ENCODE measurements around the gene MAGI1. TPM values are rescaled to one million over a fixed set of nuclear protein-coding genes. Genes with fewer than 3 reads are reported as not detected.

MAGI1 gene
- total and polyA plus RNA-seq, 10 donors, result 3.5 to 104 (median 62.3) TPM

DNA sequence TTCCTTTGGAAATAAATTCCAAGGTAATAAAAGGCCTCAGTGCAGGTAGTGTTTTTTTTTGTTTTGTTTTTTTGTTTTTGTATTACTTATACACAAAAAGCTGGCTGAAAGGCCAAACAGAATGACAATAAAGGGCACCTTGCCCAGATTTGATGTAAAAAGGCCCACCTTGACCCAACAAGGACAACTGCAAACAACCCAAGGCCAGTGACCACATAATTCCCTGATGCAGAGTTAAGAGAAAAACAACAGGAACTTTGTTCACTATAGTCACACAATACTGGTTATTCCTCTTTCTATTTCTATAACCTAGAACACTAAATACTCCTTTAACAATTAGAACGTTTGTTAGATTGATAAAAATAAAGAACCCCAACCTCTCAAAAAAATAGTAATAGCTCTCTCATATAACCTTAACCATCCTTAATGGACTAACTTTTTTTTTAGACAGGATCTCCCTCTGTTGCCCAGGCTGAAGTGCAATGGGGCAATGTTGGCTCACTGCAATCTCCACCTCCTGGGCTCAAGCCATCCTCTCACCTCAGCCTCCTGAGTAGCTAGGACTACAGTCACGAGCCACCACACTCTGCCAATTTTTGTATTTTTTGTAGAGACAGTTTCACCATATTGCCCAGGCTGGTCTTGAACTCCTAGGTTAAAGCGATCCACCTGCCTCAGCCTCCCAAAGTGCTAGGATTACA, 113.3 kb downstream of the MAGI1 start:
- Histone ChIP-seq H3K27me3 (replicated peaks in 1 of 7) (no peaks in the 10 kb centered on the region), H3K9me3 (no peaks in the 10 kb centered on the region), H3K27ac (peak overlapping the region; percentile 28 to 87 (median 77)), H3K36me3 (no peaks in the 10 kb centered on the region), H3K4me1 (no peaks in the 10 kb centered on the region), H3K4me3 (no peak overlapping the region)
- WGBS, 5 donors, result 69 to 77% (median 75%) methylated on average over 3 of the region's 3 CpGs
- TF ChIP-seq, protein P1, sequence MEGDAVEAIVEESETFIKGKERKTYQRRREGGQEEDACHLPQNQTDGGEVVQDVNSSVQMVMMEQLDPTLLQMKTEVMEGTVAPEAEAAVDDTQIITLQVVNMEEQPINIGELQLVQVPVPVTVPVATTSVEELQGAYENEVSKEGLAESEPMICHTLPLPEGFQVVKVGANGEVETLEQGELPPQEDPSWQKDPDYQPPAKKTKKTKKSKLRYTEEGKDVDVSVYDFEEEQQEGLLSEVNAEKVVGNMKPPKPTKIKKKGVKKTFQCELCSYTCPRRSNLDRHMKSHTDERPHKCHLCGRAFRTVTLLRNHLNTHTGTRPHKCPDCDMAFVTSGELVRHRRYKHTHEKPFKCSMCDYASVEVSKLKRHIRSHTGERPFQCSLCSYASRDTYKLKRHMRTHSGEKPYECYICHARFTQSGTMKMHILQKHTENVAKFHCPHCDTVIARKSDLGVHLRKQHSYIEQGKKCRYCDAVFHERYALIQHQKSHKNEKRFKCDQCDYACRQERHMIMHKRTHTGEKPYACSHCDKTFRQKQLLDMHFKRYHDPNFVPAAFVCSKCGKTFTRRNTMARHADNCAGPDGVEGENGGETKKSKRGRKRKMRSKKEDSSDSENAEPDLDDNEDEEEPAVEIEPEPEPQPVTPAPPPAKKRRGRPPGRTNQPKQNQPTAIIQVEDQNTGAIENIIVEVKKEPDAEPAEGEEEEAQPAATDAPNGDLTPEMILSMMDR (IDR thresholded peaks at IDR 0.05 in 8 of 11, conservative IDR thresholded peaks at IDR 0.05 in 3 of 11), result no peak
- TF ChIP-seq POLR2AphosphoS5 (IDR thresholded peaks at IDR 0.05), result peak in 1 of 3 donors; percentile 35
- DNase-seq, result no peak
- intact Hi-C loops (cut with DNase I; ENCODE audit: low total_unique reads), result no loop called here

DNA sequence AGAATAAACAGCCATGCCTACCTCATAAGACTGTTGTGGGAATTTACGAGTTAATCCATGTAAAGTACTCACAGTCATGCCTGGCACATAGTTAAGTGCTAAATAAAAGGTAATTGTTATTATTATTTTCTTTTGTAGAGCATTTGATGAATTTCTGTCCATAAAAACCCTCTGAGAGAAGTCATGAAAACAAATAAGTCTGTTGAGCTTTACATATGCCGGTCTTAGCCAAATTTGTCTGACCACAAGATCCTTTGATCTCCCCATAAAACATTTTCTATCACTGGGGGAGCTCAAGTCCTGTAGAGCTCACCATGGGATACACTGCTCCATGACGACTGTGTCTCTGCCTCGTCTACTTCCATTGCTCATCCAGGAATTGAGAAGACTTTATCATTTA, 114.0 kb downstream of the MAGI1 start:
- intact Hi-C loops (cut with DNase I; ENCODE audit: low total_unique reads), result no loop called here
- TF ChIP-seq POLR2AphosphoS5 (IDR thresholded peaks at IDR 0.05) (no peak), POLR2A (IDR thresholded peaks at IDR 0.05) (no peak)
- TF ChIP-seq, protein P1 (IDR thresholded peaks at IDR 0.05 in 8 of 11, conservative IDR thresholded peaks at IDR 0.05 in 3 of 11), result no peak
- Histone ChIP-seq H3K27ac (peak overlapping the region; percentile 28 to 87 (median 77)), H3K9me3 (no peaks in the 10 kb centered on the region), H3K4me3 (no peak overlapping the region), H3K36me3 (no peaks in the 10 kb centered on the region), H3K27me3 (replicated peaks in 1 of 7) (no peaks in the 10 kb centered on the region), H3K4me1 (peaks cover 0 to 6% (median 0%) of the 10 kb centered on the region in 6 donors)
- no peak for DNase-seq
- WGBS, 5 donors, result 73 to 83% (median 80%) methylated on average over 4 of the region's 4 CpGs

DNA sequence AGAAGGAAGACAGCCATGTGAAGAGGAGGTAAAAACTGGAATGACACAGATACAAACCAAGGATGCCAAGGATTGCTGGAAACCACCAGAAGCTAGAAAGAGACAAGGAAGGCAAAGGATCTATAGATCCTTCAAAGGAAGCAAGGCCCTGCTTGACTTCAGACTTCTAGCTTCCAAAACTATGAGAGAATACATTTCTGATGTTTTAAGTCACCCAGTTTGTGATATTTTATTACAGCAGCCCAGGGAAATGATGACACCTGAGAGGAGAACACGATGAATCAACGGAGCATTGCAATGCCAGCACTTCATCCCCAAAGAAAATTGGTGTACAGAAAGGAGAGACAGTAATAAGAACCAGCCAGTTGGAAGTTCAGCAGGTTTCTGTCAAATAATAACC, 116.3 kb downstream of the MAGI1 start:
- intact Hi-C loops (cut with DNase I; ENCODE audit: low total_unique reads), result no loop called here
- 85 to 95% (median 91%) methylated on average over 2 of the region's 2 CpGs for WGBS, 5 donors
- H3K4me3 ChIP-seq, result no peak overlapping the region
- TF ChIP-seq POLR2A (IDR thresholded peaks at IDR 0.05) (no peak), POLR2AphosphoS5 (IDR thresholded peaks at IDR 0.05) (no peak)
- TF ChIP-seq, protein P1 (IDR thresholded peaks at IDR 0.05 in 8 of 11, conservative IDR thresholded peaks at IDR 0.05 in 3 of 11), result no peak
- peaks cover 0 to 12% (median 2%) of the 10 kb centered on the region in 6 donors for H3K4me1 ChIP-seq
- H3K9me3 ChIP-seq, result peaks cover 0 to 5% (median 4%) of the 10 kb centered on the region in 8 donors
- H3K27me3 ChIP-seq (replicated peaks in 1 of 7), result no peaks in the 10 kb centered on the region
- H3K27ac ChIP-seq, result peak overlapping the region in 7 of 8 donors; percentile 10 to 45 (median 28)
- no peak for DNase-seq
- no peaks in the 10 kb centered on the region for H3K36me3 ChIP-seq

DNA sequence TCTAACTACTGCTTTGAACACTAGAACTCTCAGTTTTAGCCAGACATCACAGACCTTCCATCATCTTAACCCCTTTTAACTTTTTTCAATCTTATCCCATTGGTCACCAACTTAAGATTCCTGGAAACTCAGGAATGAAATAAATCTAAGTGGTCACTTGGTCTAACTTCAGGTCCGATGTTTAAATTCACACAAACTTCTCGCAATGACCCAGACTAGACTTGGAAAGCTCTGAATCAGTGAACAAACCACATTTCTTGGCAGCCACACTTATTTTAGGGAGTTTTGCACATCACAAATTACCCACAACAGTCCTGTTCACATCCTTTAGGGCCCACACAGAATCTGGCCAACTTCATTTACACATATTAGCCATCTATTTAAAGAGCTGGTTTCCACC, 118.9 kb downstream of the MAGI1 start:
- no peak for DNase-seq
- 73 to 88% (median 77%) methylated on average over 2 of the region's 2 CpGs for WGBS, 5 donors
- Histone ChIP-seq H3K4me1 (peaks cover 0 to 12% (median 2%) of the 10 kb centered on the region in 6 donors), H3K27ac (peak overlapping the region in 6 of 8 donors; percentile 1 to 62 (median 24)), H3K4me3 (no peak overlapping the region), H3K9me3 (peaks cover 0 to 13% (median 8%) of the 10 kb centered on the region in 8 donors), H3K36me3 (no peaks in the 10 kb centered on the region), H3K27me3 (replicated peaks in 1 of 7) (no peaks in the 10 kb centered on the region)
- TF ChIP-seq POLR2AphosphoS5 (IDR thresholded peaks at IDR 0.05), result no peak
- no peak for TF ChIP-seq POLR2A (IDR thresholded peaks at IDR 0.05)
- TF ChIP-seq, protein P1 (IDR thresholded peaks at IDR 0.05 in 8 of 11, conservative IDR thresholded peaks at IDR 0.05 in 3 of 11), result no peak
- intact Hi-C loops (cut with DNase I; ENCODE audit: low total_unique reads), result no loop called here
